H1 (cell line): ENCODE data around the gene MYBPH. TPM values are rescaled to one million over a fixed set of nuclear protein-coding genes. Genes with fewer than 3 reads are reported as not detected.

Experiments used
- CTCF ChIA-PET: fragments of 300-600 bp; sonication (Branson Sonifier 250); formaldehyde crosslinking; loops from one replicate; lab custom pipeline; 2021; ENCODE audit not compliant: partially characterized antibody; lab: Charles Lee
- POLR2A ChIA-PET: fragments of 300-600 bp; sonication (Branson Sonifier 250); formaldehyde crosslinking; loops from one replicate; lab custom pipeline; 2021; ENCODE audit warnings: inconsistent platforms; ENCODE audit not compliant: partially characterized antibody; lab: Charles Lee
- DNase-seq, 2 experiments: peaks; one replicate each; pipeline versions ENCODE4 v3.0.0 to v3.0.0-alpha.2; 2010 to 2022; ENCODE audit warnings: low spot score in 2 of 2, low read depth in 1 of 2, mixed read lengths in 1 of 2
- FAIRE-seq: peaks from 2 replicates; lab custom pipeline; 2011; peaks lifted over from hg19 to GRCh38; lab: Jason Lieb, UNC
- H2AFZ ChIP-seq: 2 replicates; pipeline ENCODE4 v1.8.1; 2012; ENCODE audit warnings: low read length, inconsistent platforms
- H2AK5ac ChIP-seq: 2 replicates; pipeline ENCODE4 v1.6.1; 2013; ENCODE audit warnings: low read depth, low read length
- H2BK120ac ChIP-seq: replicated peaks from 2 replicates; pipeline ENCODE3; 2013; ENCODE audit warnings: low read depth, low read length, inconsistent platforms
- H2BK12ac ChIP-seq: 2 replicates; pipeline ENCODE4 v1.6.1; 2013; ENCODE audit warnings: low read depth, low read length
- H2BK15ac ChIP-seq: 2 replicates; pipeline ENCODE4 v1.6.1; 2013; ENCODE audit warnings: low read length
- H2BK20ac ChIP-seq: 2 replicates; pipeline ENCODE4 v1.6.1; 2013; ENCODE audit warnings: low read length
- H2BK5ac ChIP-seq: 2 replicates; pipeline ENCODE4 v1.6.1; 2013; ENCODE audit warnings: low read depth, low read length
- H3K14ac ChIP-seq: 2 replicates; pipeline ENCODE4 v1.6.1; 2013; ENCODE audit warnings: inconsistent platforms; ENCODE audit not compliant: insufficient read length
- H3K18ac ChIP-seq: 2 replicates; pipeline ENCODE4 v1.6.1; 2013; ENCODE audit warnings: low read length; ENCODE audit errors: extremely low read depth
- H3K23ac ChIP-seq: 2 replicates; pipeline ENCODE4 v1.6.1; 2013; ENCODE audit warnings: inconsistent platforms; ENCODE audit not compliant: insufficient read length
- H3K23me2 ChIP-seq: 2 replicates; pipeline ENCODE4 v1.6.1; 2013; ENCODE audit warnings: low read depth, low read length
- H3K27ac ChIP-seq: 2 replicates; pipeline ENCODE4 v1.6.1; 2011; ENCODE audit warnings: low read depth, low read length, inconsistent platforms
- H3K27me3 ChIP-seq, 4 experiments: replicated peaks in 1 of 4; 1 replicate in 1 of 4; 2 replicates in 3 of 4; pipeline versions ENCODE4 v1.6.1 to v1.8.1; 2011 to 2013; ENCODE audit warnings: low read length in 3 of 4, mild to moderate bottlenecking in 3 of 4, inconsistent platforms in 2 of 4, mixed read lengths in 2 of 4, moderate library complexity in 1 of 4; ENCODE audit not compliant: control insufficient read depth in 3 of 4, insufficient read depth in 3 of 4; ENCODE audit errors: extremely low read depth in 1 of 4
- H3K36me3 ChIP-seq, 4 experiments: 2 replicates each; pipeline versions ENCODE4 v1.6.1 to v1.8.1; 2011 to 2013; ENCODE audit warnings: mild to moderate bottlenecking in 4 of 4, low read length in 3 of 4, moderate library complexity in 2 of 4, control low read depth in 1 of 4, inconsistent platforms in 1 of 4; ENCODE audit not compliant: insufficient read depth in 4 of 4, control insufficient read depth in 2 of 4
- H3K4ac ChIP-seq: replicated peaks from 2 replicates; pipeline ENCODE3; 2013; ENCODE audit warnings: low read length, low read depth, mixed read lengths, inconsistent platforms; ENCODE audit not compliant: insufficient read length
- H3K4me1 ChIP-seq, 4 experiments: replicated peaks in 1 of 4; 1 replicate in 1 of 4; 2 replicates in 3 of 4; pipeline versions ENCODE4 v1.6.1 to v1.8.1; 2011 to 2013; ENCODE audit warnings: low read length in 3 of 4, inconsistent platforms in 2 of 4, mixed read lengths in 1 of 4; ENCODE audit not compliant: insufficient read depth in 4 of 4, control insufficient read depth in 3 of 4
- H3K4me2 ChIP-seq, 2 experiments: 2 replicates each; pipeline versions ENCODE4 v1.6.1 to v1.8.1; 2011 to 2013; ENCODE audit warnings: low read depth in 2 of 2, low read length in 2 of 2, control low read depth in 1 of 2, inconsistent platforms in 1 of 2, mild to moderate bottlenecking in 1 of 2; ENCODE audit not compliant: insufficient read depth in 1 of 2
- H3K4me3 ChIP-seq, 4 experiments: fragments of 200-600, 300-600 bp in 1 of 4; sonication (generic), shearing (Covaris generic), sonication (Bioruptor Twin) in 1 of 4; 2 replicates each; pipeline versions ENCODE4 v1.5.1 to v1.8.1; 2011 to 2016; ENCODE audit warnings: low read length in 4 of 4, low read depth in 3 of 4, control low read depth in 2 of 4, inconsistent platforms in 2 of 4, mild to moderate bottlenecking in 2 of 4, mixed read lengths in 1 of 4, moderate library complexity in 1 of 4; ENCODE audit not compliant: insufficient read depth in 2 of 4; ENCODE audit errors: extremely low read depth in 1 of 4
- H3K56ac ChIP-seq: replicated peaks from 2 replicates; pipeline ENCODE3; 2013; ENCODE audit warnings: low read depth, mild to moderate bottlenecking, mixed read lengths, low read length, inconsistent platforms; ENCODE audit not compliant: insufficient read length
- H3K79me1 ChIP-seq: 2 replicates; pipeline ENCODE4 v1.6.1; 2013; ENCODE audit warnings: low read depth, low read length, control low read depth
- H3K79me2 ChIP-seq, 2 experiments: 2 replicates each; pipeline versions ENCODE4 v1.6.1 to v1.8.1; 2012 to 2013; ENCODE audit warnings: low read length in 2 of 2, mild to moderate bottlenecking in 2 of 2, inconsistent platforms in 1 of 2; ENCODE audit not compliant: insufficient read depth in 2 of 2, control insufficient read depth in 1 of 2
- H3K9ac ChIP-seq, 4 experiments: replicated peaks in 1 of 4; 1 replicate in 1 of 4; 2 replicates in 3 of 4; pipeline versions ENCODE4 v1.6.1 to v1.8.1; 2011 to 2013; ENCODE audit warnings: low read depth in 3 of 4, low read length in 3 of 4, control low read depth in 2 of 4, mild to moderate bottlenecking in 2 of 4, moderate library complexity in 2 of 4, inconsistent platforms in 1 of 4; ENCODE audit errors: extremely low read depth in 1 of 4
- H3K9me3 ChIP-seq, 2 experiments: 2 replicates each; pipeline versions ENCODE4 v1.6.1 to v1.8.1; 2012 to 2013; ENCODE audit warnings: mild to moderate bottlenecking in 2 of 2, moderate library complexity in 2 of 2, control low read depth in 1 of 2, inconsistent platforms in 1 of 2, low read depth in 1 of 2, low read length in 1 of 2, mixed read lengths in 1 of 2; ENCODE audit not compliant: insufficient read depth in 2 of 2
- H4K20me1 ChIP-seq, 2 experiments: replicated peaks in 1 of 2; 2 replicates each; pipeline versions ENCODE3 to v1.8.1; 2011 to 2013; ENCODE audit warnings: inconsistent platforms in 2 of 2, low read length in 2 of 2, mild to moderate bottlenecking in 1 of 2; ENCODE audit not compliant: insufficient read depth in 2 of 2, control insufficient read depth in 1 of 2
- H4K5ac ChIP-seq: 2 replicates; pipeline ENCODE4 v1.6.1; 2013; ENCODE audit warnings: low read length, low read depth, mixed read lengths, inconsistent platforms; ENCODE audit not compliant: insufficient read length
- H4K8ac ChIP-seq: 2 replicates; pipeline ENCODE4 v1.8.0; 2013; ENCODE audit warnings: mild to moderate bottlenecking, moderate library complexity, low read length, inconsistent platforms; ENCODE audit not compliant: insufficient read depth; ENCODE audit errors: extremely low read depth
- H4K91ac ChIP-seq: replicated peaks from 2 replicates; pipeline ENCODE3; 2013; ENCODE audit warnings: low read length, mixed read lengths, inconsistent platforms; ENCODE audit not compliant: insufficient read length
- BRCA1 ChIP-seq: IDR thresholded peaks from 2 replicates; pipeline ENCODE4 v1.6.1; 2012; ENCODE audit warnings: low read depth, low read length, improper control_type of control experiment
- CBX8 ChIP-seq: fragments of 300-800, 300-1000 bp; sonication (generic); IDR thresholded peaks from 2 replicates; pipeline ENCODE4 v1.7.1; 2016; ENCODE audit warnings: low read depth, low read length, borderline replicate concordance
- CREB1 ChIP-seq: IDR thresholded peaks from 2 replicates; pipeline ENCODE4 v1.6.1; 2012; ENCODE audit warnings: inconsistent platforms
- FOSL1 ChIP-seq: IDR thresholded peaks from 2 replicates; pipeline ENCODE4 v1.6.1; 2011; ENCODE audit warnings: mild to moderate bottlenecking, low read depth, low read length, moderate library complexity; ENCODE audit not compliant: insufficient read depth
- JUN ChIP-seq: IDR thresholded peaks from 2 replicates; pipeline ENCODE4 v1.6.1; 2011; ENCODE audit warnings: low read depth, mild to moderate bottlenecking, improper control_type of control experiment, low read length
- KDM5A ChIP-seq: fragments of 200-600 bp; IDR thresholded peaks from 2 replicates; pipeline ENCODE4 v1.7.1; 2012; ENCODE audit warnings: mild to moderate bottlenecking, low read length, inconsistent platforms, mixed read lengths
- MAFK ChIP-seq: IDR thresholded peaks from 2 replicates; pipeline ENCODE4 v1.6.1; 2012; ENCODE audit warnings: low read depth, mild to moderate bottlenecking, improper control_type of control experiment, low read length
- POLR2A ChIP-seq, 2 experiments: IDR thresholded peaks; 1 replicate in 1 of 2; 2 replicates in 1 of 2; pipeline ENCODE4 v1.6.1; 2011; ENCODE audit warnings: low read depth in 2 of 2, low read length in 2 of 2, mild to moderate bottlenecking in 2 of 2; ENCODE audit errors: control extremely low read depth in 1 of 2
- POLR2AphosphoS5 ChIP-seq: IDR thresholded peaks from 2 replicates; pipeline ENCODE4 v1.6.1; 2011; ENCODE audit warnings: low read depth, low read length
- RFX5 ChIP-seq: IDR thresholded peaks from 2 replicates; pipeline ENCODE4 v1.6.1; 2011; ENCODE audit warnings: low read depth, low read length, improper control_type of control experiment, borderline replicate concordance
- SIN3A ChIP-seq, 2 experiments: IDR thresholded peaks in 1 of 2; conservative IDR thresholded peaks in 1 of 2; 2 replicates each; pipeline ENCODE4 v1.6.1; 2011 to 2012; ENCODE audit warnings: low read length in 2 of 2, improper control_type of control experiment in 1 of 2, low read depth in 1 of 2, mild to moderate bottlenecking in 1 of 2
- SIRT6 ChIP-seq: IDR thresholded peaks from one replicate; pipeline ENCODE4 v1.7.1; 2012; ENCODE audit warnings: low read length, inconsistent platforms
- TBP ChIP-seq: IDR thresholded peaks from 2 replicates; pipeline ENCODE4 v1.6.1; 2011; ENCODE audit warnings: low read depth, low read length, improper control_type of control experiment
- TEAD4 ChIP-seq: IDR thresholded peaks from 2 replicates; pipeline ENCODE4 v1.6.1; 2012; ENCODE audit warnings: low read depth, low read length, inconsistent platforms, mixed read lengths
- ZNF274 ChIP-seq: IDR thresholded peaks from 2 replicates; pipeline ENCODE4 v1.7.0; 2012; ENCODE audit warnings: low read length, borderline replicate concordance; ENCODE audit errors: extremely low read depth
- WGBS, 2 experiments: shearing (Covaris generic) in 1 of 2; methylation state at CpG; one replicate each; pipeline versions ENCODE4 v1.1.6 to v1.1.7; 2013 to 2015; ENCODE audit warnings: low lambda C conversion rate in 2 of 2, mixed read lengths in 2 of 2, inconsistent platforms in 1 of 2, low coverage in 1 of 2, missing lambda C conversion rate in 1 of 2; ENCODE audit not compliant: insufficient replicate concordance in 2 of 2, insufficient coverage in 1 of 2, insufficient read length in 1 of 2; ENCODE audit errors: extremely low coverage in 1 of 2, missing lambda C conversion rate in 1 of 2; 5-methylcytosine and 5-hydroxymethylcytosine counted together
- polyA plus RNA-seq, 7 experiments: library from polyadenylated mRNA; depleted of rRNA in 3 of 7; stranded (reverse) in 5 of 7; unstranded in 2 of 7; fragments of >200 nt in 5 of 7; fragments of 200-250 nt in 2 of 7; gene quantifications; 1 replicate in 5 of 7; 2 replicates in 1 of 7; 4 replicates in 1 of 7; pipeline versions ENCODE4 v1.2.1 to v1.2.3, GENCODE V29; 2011 to 2013; ENCODE audit warnings: missing spikeins in 2 of 7, mixed read lengths in 2 of 7
- total RNA-seq: library from RNA; stranded (reverse); fragmentation: NEBNext Ultra II Directional; extraction: Animal tissue kit (Norgen Biotek cat#: 25700); gene quantifications from 2 replicates; pipeline ENCODE4 v1.2.1, GENCODE V29; 2021

The MYBPH gene
- total and polyA plus RNA-seq, 2 of the 8 experiments (the other 6 are each of a cell fraction or from before 2014, with no cell fraction given): not detected

GRCh38 chr1:203142124-203142523 lies 33.5 kb downstream of the MYBPH start:
- no peak overlapping the region for H3K56ac ChIP-seq
- FAIRE-seq: no peak
- H3K23ac ChIP-seq: no peak overlapping the region
- H3K4me3 ChIP-seq: no peak overlapping the region
- no peak overlapping the region for H4K5ac ChIP-seq
- no peak overlapping the region for H4K91ac ChIP-seq
- H4K20me1 ChIP-seq: no peaks in the 10 kb centered on the region
- H3K36me3 ChIP-seq: no peaks in the 10 kb centered on the region
- peaks cover 0 to 13% (median 6%) of the 10 kb centered on the region in 4 experiments; a peak in 6 of 7 replicates for H3K4me1 ChIP-seq
- no peaks in the 10 kb centered on the region for H3K79me1 ChIP-seq
- no peak overlapping the region for H2BK120ac ChIP-seq
- H4K8ac ChIP-seq: no peak overlapping the region
- no peaks in the 10 kb centered on the region; the same call in 1 of the 2 replicates for H3K23me2 ChIP-seq
- POLR2A ChIA-PET: no interaction called here
- H2BK20ac ChIP-seq: no peak overlapping the region
- H3K9me3 ChIP-seq: peaks cover 0 to 5% of the 10 kb centered on the region in 2 experiments; a peak in 1 of 4 replicates
- no peaks in the 10 kb centered on the region for H3K27me3 ChIP-seq
- H3K4me2 ChIP-seq: no peak overlapping the region
- H3K18ac ChIP-seq: no peak overlapping the region
- H2BK12ac ChIP-seq: no peak overlapping the region
- no peaks in the 10 kb centered on the region for H3K79me2 ChIP-seq
- H2AK5ac ChIP-seq: no peak overlapping the region
- H2BK15ac ChIP-seq: no peak overlapping the region
- no peak overlapping the region for H3K4ac ChIP-seq
- DNase-seq: no peak
- H3K9ac ChIP-seq: no peak overlapping the region
- no peak overlapping the region for H3K14ac ChIP-seq
- H2AFZ ChIP-seq: no peak overlapping the region
- 89% methylated on average over 6 of the region's 6 CpGs; no CpG with 5 or more reads in 1 of the 2 experiments for WGBS, 2 experiments
- H2BK5ac ChIP-seq: no peak overlapping the region
- H3K27ac ChIP-seq: no peak overlapping the region
- CTCF ChIA-PET: interaction anchor here (1.2 to 49.1 kb wide), 9 partner anchors 4 to 125 kb away, joined by 3 to 1071 read pairs (median 13); partner anchors contain the start of genes ADORA1 and PPFIA4
- no peak for TF ChIP-seq CBX8
- TF ChIP-seq CREB1: no peak
- TF ChIP-seq KDM5A: no peak
- TF ChIP-seq SIN3A (conservative IDR thresholded peaks at IDR 0.05 in 1 of 2, IDR thresholded peaks at IDR 0.05 in 1 of 2; ENCODE audit: low read depth in 1 of 2, low read length in 2 of 2): no peak
- no peak for TF ChIP-seq ZNF274
- TF ChIP-seq POLR2A (IDR thresholded peaks at IDR 0.05; ENCODE audit: control extremely low read depth in 1 of 2, low read depth in 2 of 2, low read length in 2 of 2): no peak
- no peak for TF ChIP-seq FOSL1
- TF ChIP-seq TEAD4: no peak
- no peak for TF ChIP-seq TBP
- TF ChIP-seq POLR2AphosphoS5: no peak
- TF ChIP-seq BRCA1: no peak
- no peak for TF ChIP-seq RFX5
- TF ChIP-seq SIRT6: no peak
- TF ChIP-seq JUN: no peak
- no peak for TF ChIP-seq MAFK
